NCI-H446 (cell line): ENCODE data around the gene SHPK.
A peak's percentile ranks its signal among the peaks of the same experiment; 100 is the strongest.

Experiments used
- DNase-seq, 2 experiments: peaks; one replicate each; lab custom pipeline; 2025; lab: John Stamatoyannopoulos, UW

SHPK gene, protein sequence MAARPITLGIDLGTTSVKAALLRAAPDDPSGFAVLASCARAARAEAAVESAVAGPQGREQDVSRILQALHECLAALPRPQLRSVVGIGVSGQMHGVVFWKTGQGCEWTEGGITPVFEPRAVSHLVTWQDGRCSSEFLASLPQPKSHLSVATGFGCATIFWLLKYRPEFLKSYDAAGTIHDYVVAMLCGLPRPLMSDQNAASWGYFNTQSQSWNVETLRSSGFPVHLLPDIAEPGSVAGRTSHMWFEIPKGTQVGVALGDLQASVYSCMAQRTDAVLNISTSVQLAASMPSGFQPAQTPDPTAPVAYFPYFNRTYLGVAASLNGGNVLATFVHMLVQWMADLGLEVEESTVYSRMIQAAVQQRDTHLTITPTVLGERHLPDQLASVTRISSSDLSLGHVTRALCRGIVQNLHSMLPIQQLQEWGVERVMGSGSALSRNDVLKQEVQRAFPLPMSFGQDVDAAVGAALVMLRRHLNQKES

DNA sequence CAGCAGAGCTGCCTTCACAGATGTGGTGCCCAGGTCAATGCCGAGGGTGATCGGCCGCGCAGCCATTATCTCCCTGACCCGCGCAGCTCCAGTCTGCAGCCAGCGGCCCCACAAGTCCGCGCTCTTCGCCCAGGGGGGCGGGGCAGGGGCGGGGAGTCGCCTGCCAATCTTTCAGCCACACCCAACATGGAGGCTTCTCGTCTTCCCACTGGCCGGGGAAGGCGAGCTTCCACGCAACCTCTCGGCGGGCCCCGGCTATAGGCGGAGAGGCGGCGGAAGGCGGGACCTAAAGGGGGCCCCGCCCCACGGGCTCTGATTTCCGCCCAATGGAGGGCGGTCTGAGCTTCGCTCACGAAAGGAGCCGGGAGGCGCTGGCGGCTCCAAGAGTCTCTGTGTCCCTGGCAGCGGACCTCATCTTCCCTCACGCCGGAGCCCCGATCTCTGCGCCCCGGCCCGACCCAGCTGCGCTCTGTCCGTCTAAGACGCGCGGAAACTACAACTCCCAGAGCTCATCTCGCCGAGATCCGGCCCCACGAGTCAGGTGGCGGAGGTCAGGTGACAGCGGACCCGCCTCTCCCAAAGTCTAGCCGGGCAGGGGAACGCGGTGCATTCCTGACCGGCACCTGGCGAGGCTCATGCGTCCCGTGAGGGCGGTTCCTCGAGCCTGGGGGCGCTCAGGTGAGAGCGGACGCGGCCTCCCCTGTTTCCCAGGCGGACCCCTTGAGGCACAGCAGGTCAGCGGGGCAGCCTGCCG, at the start of gene SHPK, which contains the start of gene CTNS:
TSS of gene SHPK (minus strand) at position 97 of the 754 bp plus-strand sequence. CDS start at position 66, 31 bp downstream.
TSS of gene CTNS (plus strand) at position 607 of the 754 bp plus-strand sequence. CDS start 3,447 bp downstream, outside the sequence.
- DNase-seq: peak; percentile 92 to 96

DNA sequence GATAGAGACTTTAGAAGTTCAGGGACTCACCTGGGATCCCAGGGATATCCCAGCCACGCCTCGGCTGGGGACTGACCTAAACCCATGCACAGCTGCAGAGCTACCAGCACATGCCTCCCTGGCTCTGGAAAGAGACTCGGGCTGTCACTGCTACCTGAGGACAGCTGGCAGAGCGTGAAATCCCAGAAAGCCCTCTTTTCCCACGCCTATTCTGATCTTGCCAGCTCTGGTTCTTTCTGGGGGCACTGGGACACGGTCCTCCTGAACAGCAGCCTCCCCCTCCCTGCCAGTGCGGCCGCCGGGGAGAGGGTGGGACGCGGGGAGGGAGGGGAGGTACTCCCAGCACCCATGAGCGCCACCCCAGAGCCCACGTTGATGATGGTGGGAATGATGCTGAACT, 49.1 kb upstream of the SHPK start:
- no peak for DNase-seq

DNA sequence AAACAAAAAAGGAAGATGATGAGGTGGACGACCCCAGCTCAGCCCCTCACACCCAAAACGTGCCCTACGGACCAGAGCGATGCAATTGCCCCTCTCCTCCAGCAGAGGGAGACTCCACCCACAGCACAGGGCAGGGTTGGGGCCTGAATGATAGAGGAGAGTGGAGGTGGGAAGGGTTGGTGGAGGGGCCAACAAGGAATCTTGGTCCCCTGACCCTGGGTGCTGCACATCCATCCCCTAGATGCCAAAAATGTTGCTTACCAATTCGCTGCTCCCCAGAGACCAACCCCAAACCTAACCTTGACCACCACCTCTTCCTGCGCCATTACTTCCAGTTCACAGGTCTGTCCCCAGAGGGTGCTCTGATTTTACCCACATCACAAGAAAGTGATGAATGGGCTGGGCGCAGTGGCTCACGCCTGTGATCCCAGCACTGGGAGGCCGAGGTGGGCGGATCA, 47.0 kb upstream of the SHPK start:
- DNase-seq: no peak

DNA sequence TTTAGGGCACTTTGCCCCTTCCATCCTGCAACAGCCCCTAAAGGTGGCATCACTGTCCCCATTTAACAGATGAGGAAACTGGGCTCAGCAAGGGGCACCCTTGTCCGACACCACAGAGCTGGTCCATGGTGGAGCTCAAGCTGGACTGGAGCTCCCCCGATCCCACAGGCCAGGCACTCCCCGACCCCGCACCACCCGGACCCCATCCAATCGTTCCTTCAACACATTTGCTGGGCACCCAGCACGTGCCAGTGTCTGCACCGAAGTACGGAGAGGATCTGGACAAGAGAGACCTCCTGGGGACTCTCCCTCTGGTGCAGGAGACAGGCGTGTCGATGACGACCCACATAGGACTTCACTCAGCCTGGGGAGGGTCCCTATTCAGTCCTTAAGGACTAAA, 46.0 kb upstream of the SHPK start:
- DNase-seq: no peak

DNA sequence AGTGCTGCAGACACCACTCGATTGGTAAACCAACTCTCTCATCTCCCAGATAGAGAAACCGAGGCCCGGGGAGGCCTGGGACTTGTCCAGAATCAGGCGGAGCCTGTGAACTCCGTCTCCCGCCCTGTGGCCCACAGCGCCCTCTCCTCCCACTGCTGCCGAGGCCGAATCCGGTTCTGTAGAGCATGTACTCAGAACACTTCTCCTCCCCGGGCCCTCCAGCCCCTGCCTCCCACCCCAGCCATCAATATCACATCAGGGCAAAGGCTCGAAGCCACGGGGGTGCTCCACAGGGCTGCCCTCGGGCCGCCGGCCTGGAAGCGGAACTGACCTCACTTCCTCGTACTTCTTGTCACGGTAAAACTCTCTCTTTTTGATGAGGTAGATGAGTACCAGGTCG, 45.5 kb upstream of the SHPK start:
- DNase-seq: no peak

DNA sequence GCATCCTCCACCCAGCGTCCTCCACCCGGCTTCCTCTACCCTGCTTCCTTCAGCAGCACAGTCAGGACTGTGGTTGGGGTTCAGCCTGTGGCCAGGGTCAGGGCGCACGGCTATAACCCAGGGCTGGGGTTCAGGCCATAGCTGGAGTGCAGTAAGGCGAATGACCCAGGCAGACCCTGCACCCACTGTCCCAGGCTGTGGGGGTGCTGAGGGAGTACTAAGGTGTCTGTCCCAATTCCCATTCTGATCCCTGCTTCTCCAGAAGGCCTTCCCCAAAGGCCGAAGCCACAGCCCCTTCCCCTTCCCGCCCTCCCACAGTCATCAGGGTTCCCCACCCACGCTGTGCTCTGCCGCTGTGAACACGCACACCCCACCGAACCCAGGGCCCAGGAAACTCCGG, 45.0 kb upstream of the SHPK start:
- DNase-seq: no peak

DNA sequence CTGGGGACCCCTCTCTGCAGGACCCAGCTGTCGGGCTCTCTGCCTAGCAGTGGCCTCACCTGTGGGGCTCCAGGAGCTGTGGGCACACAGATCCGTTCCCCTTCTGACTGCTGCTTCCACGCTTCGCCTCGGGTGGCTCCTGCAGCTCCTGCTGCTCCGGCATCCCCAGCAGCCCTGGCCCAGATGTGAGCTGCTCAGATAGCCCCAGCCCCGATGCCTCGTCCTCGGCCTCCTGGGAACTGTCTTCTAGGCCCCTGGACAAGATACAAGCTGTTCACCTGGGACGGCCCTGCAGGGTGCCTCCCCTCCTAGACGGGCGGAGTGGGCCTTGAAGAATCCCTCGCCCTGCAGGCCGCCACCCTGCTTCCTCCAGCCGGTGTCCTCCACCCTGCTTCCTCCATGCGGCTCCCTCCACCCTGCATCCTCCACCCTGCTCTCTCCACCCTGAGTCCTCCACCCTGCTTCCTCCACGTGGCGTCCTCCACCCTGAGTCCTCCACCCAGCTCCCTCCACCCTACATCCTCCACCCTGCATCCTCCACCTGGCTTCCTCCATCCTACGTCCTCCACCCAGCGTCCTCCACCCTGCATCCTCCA, 43.6 kb upstream of the SHPK start:
- DNase-seq: no peak

DNA sequence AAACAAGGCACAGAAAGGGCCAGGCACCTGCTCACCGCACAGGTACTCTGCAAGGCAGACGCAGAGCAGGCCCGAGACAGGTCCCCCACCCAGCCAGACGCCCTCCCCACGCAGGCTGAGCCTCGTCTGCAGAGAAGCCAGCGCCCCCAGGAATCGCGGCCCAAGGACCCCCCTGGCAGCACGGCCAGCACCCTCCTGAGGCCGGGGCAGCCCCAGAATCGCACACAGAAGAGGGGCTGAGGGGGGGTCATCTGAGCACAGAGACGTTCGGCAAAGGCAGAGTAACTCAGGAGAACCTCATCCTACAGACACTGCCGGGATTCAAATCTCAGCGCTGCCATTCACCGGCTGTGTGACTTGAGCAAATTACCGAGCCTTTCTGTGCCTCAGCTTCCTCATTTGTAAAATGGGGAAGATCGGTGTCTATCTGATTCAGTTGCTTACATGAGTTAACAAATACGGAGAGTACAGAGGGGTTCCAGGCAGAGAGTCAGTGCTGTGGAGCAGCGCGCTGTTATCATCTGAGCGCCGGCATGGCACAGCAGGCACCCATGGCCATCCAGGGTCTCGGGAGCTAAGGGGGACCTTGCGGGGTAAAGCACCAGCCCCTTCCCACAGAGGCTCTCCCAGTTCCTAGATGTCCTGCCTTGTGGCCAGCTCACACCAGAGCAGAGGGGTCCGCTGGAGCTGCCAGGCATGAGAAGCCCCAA, 42.9 kb upstream of the SHPK start:
- DNase-seq: no peak

DNA sequence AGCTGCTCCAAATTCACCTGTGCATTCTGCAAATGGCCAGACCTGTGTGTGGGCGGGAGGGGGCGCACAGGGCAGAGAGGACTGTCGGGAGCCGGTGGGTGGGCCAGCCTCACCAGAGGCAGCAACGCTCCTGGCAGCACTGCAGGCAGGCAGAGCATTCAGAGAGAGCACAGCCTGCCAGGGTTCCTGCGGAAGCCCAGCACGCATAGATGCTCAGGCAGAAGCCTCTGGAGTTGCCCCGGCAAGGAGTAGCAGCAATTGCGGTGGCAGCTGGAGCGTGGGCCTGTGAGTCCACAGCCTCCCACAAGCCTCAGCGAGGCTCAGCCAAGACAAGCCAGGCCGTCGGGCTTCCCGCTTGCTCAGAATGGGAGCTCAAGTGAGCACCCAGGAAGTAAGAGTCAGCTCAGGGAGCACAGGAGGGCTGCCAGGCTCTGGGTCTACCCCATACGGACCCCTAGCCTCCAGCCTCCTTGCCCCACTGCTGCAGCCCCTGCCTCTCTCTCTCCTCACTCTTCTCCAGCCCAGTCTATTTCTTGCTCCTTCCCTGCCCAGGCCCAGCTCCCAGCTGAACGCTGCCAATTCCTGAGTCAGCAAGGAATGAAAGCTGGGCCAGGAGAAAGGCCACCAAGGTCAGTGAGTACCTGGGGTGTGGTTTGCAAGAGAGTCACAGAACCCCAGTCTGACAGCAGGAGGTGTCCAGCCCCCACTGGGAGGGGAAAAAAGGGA, 42.2 kb upstream of the SHPK start:
- no peak for DNase-seq

DNA sequence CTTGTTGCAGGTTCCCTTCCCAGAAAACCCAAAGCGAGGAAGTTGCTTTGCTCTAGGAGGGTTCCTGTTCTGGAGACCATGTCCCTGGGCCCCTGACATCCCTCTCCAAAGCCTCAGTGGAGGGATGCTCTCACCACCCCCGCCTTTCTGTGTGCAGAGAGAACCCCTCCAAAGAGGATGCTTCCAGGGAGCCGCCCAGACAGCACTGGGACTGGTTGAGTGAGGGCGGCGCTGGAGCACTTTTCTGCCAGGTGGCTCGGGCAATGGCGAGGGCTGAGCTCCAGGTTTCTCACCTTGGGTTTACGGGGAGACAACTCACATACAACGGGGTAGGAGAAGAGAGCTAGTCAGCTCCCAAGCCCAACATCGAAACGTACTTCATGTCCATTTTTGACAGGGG, 39.8 kb upstream of the SHPK start:
- DNase-seq: no peak

DNA sequence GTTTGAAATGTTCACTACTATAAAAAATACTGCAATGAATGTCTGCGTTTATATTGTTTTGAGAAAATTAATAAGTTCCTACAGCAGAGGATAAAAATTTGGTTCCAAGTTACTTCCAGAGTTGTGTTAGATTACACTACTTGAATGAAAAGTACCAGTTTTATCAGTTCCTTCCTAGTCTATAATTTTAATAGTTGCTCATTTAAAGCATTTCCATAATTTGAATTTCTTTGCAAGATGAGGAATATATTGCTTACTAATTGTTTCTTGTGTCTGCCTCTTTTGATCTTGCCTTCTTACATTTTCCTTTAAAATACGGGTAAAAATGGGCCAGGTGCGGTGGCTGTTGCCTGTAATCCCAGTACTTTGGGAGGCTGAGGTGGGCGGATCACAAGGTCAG, 36.5 kb upstream of the SHPK start:
- DNase-seq: no peak

DNA sequence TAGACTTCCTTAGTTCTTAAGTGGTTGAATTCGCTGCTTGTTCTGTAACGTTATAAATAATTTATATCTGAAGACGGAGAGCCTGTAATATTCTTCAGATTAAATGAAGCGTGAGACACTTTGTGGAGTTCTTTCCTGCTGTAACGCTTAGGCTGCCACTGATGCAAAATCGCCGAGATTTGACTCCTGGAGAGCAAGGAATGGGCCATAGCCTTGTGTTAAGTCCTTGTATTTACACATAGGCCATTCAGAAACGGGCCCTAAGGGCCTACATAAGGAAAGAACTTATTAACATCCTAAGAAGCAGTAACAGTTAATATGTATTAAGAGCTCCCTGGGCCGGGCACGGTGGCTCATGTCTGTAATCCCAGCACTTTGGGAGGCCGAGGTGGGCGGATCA, 33.5 kb upstream of the SHPK start:
- DNase-seq: no peak

DNA sequence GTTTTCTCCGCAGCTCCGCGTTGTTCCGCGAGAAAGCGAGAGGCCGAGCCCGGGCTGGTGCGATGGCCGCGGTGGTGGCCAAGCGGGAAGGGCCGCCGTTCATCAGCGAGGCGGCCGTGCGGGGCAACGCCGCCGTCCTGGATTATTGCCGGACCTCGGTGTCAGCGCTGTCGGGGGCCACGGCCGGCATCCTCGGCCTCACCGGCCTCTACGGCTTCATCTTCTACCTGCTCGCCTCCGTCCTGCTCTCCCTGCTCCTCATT, 33.0 kb upstream of the SHPK start:
- DNase-seq: no peak

DNA sequence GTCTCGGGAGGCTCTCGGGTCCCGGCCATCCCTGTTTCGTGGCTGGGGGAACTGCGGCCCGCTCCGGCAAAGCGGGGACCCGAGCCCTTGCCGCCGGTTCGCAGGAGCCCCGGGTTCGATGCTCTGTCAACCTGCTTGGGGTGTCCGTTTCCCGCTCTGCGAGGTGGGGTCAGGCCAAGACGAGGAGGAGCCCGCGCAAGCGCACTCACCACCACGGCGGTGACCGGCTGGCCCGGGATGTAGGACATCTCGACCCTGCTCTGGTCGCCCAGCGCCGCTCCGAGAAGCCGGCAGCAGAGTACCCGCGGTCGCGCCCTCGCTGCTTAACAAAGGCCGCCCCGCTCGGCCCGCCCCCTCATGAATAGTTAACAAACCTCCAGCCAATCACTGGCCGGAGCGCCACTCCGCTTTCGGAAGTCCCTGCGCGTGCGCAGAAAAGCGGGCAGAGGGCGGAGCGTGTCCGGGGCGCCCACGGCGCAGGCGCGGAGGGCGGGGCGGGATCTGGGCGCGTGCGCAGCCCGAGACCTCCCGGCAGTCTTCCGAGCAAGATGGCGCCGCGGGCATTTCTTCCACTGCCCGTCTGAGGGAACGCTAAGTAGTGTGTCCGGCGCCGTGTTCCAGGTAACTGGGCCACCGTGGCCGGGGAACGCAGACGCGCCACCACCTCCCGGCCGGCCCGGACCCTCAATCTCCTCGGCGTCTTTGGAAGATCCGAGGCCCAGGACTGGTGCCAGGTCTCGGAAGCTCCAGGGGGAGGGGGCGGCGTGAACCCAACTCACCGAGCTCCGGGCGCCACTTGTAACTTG, 32.4 kb upstream of the SHPK start, which contains the start of the genes EMC6 and TAX1BP3:
TSS of gene EMC6 (plus strand) at position 534 of the 806 bp plus-strand sequence. CDS start 335 bp downstream, outside the sequence.
TSS of gene TAX1BP3 (minus strand) at position 300 of the 806 bp plus-strand sequence. CDS start at position 248, 52 bp downstream.
- peak; percentile 91 to 98 for DNase-seq

DNA sequence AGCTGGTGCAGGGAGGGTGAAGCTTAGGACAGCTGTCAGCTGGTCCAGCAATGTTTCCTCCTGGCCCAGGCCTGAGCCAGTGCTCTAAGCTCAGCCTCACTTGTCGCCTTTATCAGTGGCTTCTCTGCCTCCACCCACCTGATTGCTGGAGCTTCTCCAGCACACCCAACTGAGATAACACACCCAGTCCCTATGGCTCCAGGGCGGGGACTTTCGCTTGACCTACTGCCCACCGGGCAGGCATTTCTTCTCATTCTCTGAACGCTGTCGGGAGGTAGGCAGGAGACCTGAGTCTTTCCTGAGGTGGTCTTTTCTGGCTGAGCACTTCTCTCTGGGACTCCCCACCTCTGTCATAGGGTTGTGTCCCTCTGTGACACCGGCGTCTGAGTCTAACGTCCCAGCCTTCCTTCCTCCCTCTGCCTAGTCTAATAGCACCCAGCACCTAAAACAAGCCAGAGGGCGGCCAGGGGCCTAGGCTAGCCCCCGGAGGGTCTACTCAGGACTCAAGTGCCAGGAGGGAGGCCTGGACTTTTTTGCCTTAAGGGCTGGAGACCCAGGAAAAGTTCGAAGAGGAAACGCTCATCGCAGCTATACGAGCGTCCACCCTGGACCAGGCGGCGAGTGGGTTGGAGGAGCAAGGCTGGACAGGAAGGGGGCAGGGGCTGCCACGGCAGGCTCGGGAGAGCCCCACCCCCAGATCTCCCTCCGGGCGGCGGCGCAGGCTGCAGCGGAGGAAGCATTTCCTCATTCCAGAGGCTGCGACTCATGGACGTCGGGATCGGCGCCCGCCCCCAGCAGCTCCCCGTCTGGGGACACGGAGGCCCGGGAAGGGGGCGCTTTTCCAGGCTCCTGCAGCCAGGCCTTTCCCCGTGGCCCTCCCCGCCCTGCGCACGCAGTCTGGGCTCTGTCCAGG, 31.6 kb upstream of the SHPK start:
- DNase-seq: peak; percentile 44 to 49

DNA sequence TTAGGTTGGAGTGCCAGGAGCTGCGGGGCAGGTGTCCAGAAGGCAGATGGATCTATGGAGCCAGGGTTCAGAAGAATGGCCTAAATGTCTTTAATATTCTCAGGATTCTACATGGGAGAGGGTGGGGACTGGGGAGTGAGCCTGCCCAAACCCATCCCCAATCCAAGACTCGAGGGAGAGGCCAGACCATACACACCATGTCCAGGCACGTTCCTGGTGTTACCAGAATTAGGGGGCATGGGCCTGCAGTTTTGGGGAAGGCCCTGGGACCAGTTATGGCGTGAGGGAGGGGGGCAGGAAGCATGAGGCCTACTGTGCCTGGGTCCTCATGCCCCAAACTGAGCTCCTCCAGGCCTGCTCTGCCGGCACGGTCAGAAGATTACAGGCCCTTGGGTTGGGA, 30.5 kb upstream of the SHPK start:
- DNase-seq: no peak

DNA sequence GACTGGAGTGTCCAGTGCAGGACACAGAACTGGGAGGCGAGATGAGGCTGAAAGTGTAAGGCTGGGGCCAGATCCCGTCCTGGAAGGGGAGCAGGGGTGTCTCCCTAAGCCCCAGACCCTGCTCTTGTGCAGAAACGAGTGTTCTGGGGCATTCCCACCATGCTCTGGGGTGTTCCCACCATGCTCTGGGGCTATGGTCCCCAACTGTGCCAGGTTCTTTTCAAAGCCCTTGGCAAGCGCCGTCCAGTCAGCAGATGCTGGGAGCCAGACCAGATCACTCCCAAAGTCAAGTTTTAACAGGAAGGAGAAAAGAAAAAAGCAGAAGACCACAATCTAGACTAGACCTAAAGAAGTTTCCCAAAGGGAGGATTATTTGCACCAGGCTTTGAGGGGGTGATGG, 29.8 kb upstream of the SHPK start:
- no peak for DNase-seq

DNA sequence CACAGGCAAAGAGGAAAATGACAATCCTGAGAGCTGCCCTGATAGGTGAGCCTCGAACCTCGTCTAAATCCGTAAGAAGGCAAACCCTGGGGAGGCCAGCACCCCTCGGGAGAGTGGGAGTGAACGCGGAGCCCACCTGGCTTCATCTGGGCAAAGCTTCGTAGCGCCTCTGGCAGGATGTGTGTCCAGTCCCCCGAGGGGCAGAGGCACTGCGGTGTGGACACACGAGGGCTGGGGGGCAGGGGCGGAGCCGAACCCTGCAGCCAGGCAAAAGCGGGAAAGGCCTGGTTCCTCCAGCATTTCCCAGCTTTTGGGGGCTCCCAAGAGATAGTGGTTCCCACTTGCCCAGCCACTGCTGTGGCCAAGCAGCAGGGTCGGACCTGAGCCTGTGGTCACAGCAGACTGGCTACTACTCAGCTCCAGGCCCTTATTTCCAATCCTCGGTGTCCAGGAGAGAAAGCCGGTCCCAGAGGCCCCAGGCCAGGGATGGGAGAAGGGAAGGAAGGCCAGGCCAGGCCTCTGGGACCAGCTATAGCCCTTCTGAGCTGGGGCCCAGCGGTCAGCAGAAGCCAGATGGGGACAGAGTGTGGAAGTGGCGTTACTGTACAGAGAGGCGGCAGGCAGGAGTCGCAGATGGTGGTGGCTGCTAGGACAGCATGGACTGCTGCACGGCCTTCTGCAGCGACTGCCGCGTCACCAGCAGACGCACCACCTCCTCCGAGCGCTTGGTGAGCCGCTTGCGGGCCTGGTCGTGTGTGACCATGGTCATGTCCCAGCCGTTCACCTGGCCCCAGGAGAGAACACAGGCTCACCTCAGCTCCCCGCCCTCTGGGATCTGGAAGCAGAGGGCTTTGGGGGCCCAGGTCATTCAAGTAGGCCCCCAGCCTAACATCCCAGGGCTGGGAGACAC, 27.3 kb upstream of the SHPK start:
- DNase-seq: no peak
